DMS114 treated with DMSO at 0.1 percent for 48 hours (cell line): ENCODE measurements around the gene AP2A2.

ENCODE experiments used
- DNase-seq: peaks from one replicate; lab custom pipeline; 2025; ENCODE audit not compliant: unreplicated experiment; lab: John Stamatoyannopoulos, UW

The AP2A2 gene

DNA sequence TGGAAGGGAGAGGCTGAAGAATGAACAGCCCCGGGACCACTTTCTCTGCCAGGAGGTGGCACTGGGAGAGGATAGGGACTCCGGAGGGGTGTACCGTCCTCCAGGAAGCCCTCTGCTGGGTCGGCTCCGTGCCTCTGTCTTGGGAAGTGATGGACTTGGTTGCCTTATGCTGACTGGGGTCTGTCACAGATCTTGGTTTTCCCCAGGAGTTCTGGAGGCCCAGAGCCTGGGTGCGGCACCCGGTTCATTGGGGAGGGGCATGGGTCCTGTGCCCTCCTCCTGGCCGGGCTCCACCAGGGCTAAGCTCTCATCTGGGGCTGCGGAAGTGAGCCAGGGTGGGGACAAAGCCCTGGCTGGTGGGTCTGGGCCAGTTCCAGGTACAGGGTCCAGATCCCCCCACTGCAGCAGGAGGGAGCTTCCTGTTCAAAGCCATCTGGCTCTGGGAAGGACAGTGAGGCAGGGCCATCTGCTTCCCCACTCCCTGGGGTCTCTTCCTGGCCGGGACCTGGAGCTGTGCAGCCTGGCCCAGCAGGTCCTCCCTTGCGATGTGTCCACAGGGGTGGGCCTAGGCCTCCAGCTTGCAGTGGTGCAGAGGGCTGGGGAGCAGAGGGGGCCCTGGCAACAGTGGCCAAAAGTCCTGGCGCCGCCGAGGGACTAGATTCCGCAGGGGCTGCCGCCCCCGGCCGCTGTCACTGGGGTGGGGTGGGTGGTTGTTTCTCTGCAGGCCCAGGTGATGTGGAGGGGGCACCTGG lies 1.1 kb upstream of the AP2A2 start:
- no peak for DNase-seq

GRCh38 chr11:925158-925495 lies 543 bp upstream of the AP2A2 start:
- no peak for DNase-seq

DNA sequence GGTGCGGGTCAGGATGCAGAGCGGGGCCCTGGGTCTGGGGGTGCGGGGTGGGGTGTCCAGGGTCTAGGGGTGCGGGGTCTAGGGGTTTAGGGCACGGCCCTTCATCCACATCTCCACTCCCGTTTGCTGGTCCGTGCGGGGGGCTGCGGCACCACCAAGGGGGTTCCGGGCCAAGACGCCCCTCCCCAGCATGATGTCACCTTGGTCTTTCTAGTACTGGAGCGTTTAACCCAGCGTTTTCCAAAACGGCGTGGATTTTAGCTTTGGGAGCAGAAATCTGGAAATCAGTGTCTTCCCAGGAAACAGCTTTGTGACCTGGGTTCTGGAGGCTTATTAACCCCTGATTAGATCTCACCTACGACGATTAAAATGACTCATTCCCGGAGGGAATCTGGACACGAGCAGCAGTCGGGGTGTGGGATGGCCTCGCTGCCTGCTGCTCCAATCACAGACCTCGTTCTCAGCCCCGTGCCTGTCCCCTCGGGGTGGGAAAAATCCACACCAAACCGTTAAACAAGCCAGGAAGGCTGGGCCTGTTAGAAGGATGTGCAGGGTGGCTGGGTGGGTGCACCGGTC lies 759 bp downstream of the AP2A2 start:
- no peak for DNase-seq

DNA sequence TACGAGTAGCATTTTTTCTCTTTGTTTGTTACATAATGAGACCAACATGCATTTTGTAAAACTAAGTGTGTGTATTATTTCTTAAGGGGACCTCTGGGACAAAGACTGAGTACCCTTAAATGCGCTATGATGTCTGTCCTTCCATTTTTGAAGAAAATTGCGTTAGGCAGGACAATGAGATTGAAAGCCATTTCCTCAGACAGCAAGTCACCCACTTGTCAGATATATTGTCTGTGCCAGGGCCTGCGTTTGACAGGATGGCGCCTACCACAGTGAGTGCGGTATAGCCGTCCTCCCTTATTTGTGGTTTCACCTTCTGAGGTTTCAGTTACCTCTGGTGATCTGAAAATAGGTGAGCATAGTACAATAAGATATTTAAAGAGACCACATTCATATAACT lies 2.2 kb downstream of the AP2A2 start:
- DNase-seq: no peak

DNA sequence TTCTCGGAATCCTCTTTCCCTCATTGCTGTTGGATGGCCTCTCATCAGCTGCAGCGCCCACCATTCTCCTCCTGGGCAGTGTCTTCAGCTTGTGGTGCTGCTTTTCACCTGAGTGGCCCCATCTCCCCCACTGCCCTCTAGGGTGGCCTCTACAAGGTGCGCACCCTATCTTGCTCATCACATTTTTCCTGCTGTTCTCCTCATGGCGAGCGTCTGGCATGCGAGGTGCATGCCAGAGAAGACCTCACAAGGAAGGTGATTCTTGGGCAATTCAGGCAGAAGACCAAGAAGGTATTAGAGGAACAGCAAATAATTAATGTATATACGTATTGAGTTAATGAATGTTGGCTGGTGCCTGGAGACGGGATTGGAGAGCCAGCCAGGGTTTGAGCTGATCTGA lies 3.1 kb downstream of the AP2A2 start:
- no peak for DNase-seq

DNA sequence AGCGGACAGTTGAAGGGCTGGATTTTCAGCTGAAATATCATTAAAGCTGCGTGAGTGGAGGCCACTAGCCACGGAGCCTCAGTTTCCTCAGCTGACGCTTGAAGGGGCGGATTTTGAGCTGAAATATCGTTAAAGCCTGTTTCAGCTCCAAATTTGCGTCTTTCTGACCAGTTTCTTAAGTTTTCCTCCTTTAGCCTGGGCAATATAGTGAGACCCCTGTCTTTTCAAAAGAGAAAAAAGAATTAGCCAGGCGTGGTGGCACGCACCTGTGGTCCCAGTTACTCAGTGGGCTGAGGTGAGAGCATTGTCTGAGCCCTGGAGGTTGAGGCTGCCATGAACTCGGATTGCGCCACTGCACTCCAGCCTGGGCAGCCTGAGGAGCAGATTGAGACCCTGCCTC lies 3.7 kb downstream of the AP2A2 start:
- DNase-seq: no peak

GRCh38 chr11:931385-931784 lies 5.7 kb downstream of the AP2A2 start:
- DNase-seq: no peak

- DNase-seq: no peak
Observed at GRCh38 chr11:932435-932834, 6.8 kb downstream of the AP2A2 start.

GRCh38 chr11:933142-933851 lies 7.6 kb downstream of the AP2A2 start:
- no peak for DNase-seq

DNA sequence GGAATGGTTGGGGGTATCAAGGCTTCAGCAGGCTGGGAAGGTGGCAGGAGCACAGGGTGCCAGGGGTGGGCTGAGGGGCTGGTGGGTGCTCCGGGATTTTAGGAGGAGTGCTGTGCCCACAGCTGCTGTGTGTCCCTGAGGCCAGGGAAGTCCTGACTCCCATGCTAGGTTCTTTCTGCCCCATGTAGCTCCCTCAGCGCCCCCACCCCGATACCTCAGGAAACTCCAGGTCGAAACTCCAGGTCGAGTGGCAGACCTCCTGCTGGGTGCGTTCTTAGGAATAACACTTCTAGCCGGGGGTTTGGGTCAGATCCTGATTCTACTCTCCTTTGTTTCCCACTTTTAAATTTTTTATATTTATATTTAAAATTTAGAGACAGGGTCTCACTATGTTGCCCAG lies 8.3 kb downstream of the AP2A2 start:
- DNase-seq: no peak

GRCh38 chr11:934527-934926 lies 8.9 kb downstream of the AP2A2 start:
- no peak for DNase-seq

- no peak for DNase-seq
Observed at GRCh38 chr11:936199-936598, 10.5 kb downstream of the AP2A2 start.

GRCh38 chr11:937841-938261 lies 12.2 kb downstream of the AP2A2 start:
- no peak for DNase-seq

- no peak for DNase-seq
Observed at GRCh38 chr11:940496-941135, 14.9 kb downstream of the AP2A2 start.

DNA sequence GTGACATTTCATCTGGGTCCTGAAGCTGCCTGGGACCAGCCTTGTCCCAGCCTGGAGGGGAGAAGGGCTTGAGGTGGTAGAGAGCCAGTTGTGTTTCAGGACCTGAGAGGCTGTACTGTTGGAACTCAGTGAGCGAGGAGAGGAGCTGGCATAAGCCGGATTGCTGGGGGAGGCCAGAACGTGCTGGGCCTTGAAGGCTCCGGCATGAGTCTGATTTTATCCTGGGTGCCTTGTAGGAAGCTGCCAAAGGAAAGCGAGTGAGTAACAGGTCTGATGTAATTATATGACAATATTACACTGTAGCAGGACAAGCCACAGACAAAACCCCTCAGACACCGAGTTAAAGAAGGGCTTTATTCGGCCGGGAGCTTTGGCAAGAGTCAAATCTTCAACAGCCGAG lies 17.2 kb downstream of the AP2A2 start:
- no peak for DNase-seq

DNA sequence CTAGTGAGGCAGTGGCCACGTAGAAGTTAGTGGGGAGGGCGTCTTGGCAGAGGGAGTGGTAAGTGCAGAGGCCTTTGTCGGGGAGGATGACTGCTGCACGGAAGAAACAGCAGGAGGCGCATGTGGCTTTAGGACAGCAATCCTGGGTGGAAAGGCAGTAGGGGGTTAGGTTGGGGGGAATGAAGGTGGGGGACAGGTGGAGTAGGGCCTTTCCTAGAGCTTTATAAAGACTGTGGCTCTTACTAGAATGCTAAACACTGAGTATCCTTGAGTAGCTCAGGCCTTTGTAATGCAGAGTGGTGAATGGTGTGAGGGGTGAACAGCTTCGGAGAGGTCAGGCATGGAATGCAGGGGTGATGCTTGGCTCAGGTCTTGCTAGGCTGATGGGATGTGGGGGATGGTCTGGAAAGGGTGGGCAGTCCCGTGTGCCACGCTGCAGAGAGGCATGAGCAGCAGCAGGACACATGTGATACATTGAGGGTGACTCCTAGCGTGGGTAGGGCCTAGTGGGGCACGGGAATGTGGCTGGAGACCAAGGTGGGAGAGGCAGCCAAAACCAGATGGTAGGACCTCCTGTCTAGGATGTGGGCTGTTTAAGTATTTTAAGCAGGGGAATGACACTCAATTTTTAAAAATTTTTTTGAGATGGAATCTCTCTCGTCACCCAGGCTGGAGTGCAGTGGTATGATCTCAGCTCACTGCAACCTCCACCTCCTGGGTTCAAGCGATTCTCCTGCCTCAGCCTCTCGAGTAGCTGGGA lies 19.2 kb downstream of the AP2A2 start:
- no peak for DNase-seq

- no peak for DNase-seq
Observed at GRCh38 chr11:945986-946385, 20.3 kb downstream of the AP2A2 start.

- DNase-seq: no peak
Observed at GRCh38 chr11:947744-948143, 22.1 kb downstream of the AP2A2 start.

DNA sequence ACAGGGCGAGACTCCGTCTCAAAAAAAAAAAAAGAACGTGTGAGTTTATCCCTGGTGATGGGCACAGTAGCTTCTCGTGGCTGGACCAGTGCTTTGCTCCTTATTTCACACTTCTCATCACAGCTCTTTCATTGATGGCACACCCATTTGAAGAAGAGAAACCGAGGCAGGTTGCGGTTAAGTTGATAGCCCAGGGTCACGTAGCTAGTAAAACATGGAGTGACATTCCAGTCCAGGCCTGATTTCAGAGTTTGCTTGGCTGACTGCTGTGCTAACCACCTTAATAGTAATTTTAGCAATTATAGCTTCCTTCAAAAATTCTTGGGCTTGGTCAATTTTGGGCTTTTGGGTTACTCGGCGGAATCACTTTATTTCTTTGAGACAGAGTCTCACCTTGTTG lies 25.8 kb downstream of the AP2A2 start:
- DNase-seq: no peak

DNA sequence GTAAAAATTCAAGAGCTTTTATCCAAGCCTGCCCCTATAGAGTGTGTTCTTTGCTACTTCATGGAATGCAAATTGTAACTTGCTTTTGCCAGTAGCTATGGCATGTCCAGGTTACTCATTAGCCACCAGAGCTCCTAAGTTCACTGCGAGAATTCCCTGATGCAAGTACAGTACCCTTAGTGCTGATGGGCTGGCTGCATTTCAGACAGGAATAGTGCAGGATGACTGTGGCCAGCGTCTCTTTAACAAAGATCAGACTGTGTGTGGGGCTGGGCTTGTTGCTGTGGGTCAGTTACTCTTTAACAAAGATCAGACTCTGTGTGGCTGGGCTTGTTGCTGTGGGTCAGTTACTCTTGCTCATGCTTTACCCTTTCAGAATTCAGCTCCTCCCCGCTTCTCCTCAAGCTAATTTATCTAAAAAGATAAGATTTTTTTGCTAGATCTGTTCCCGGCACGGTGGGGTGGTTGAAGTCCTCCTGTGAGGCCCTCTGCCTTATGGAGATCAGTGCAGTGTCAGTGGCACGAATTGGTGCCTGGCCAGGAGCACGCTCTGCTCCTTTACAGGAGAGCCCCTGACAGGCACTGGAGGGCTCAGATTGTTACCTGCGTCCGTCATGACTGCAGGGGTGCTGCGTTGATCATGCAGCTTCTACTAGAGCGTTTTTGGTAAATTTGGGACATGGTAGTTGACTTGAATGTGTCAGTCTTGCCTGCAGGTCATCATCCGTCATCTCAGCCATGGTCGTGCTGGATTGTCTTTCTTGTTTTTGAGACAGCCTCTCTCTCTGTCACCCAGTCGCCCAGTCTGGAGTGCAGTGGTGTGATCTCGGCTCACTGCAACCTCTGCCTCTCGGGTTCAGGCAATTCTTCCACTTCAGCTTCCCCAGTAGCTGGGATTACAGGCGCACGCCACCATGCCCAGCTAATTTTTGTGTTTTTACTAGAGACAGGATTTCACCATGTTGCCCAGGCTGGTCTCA lies 27.0 kb downstream of the AP2A2 start:
- DNase-seq: no peak
